Activated naive CD4-positive, alpha-beta T cell treated with anti-CD3 and anti-CD28 coated beads, Interleukin-2, amount 50 U/mL, for 24 hours (primary cell): Measurements from ENCODE around the gene SSRP1.
"Not testable (repeated sequence)": the region's sequence is repeated elsewhere in the genome, so short reads cannot be mapped to it uniquely, and the experiment has no call there.

Source experiments
- H3K27ac Mint-ChIP-seq: one replicate; pipeline ENCODE4 v1.8.0; 2021; ENCODE audit warnings: mild to moderate bottlenecking, mixed read lengths
- H3K27me3 Mint-ChIP-seq: one replicate; pipeline ENCODE4 v1.8.0; 2021; ENCODE audit warnings: mixed read lengths
- H3K36me3 Mint-ChIP-seq: one replicate; pipeline ENCODE4 v1.8.0; 2021; ENCODE audit warnings: mixed read lengths
- H3K4me1 Mint-ChIP-seq: one replicate; pipeline ENCODE4 v1.8.0; 2021; ENCODE audit warnings: mixed read lengths
- H3K4me3 Mint-ChIP-seq: one replicate; pipeline ENCODE4 v1.8.0; 2021; ENCODE audit warnings: mild to moderate bottlenecking, mixed read lengths
- H3K9me3 Mint-ChIP-seq: one replicate; pipeline ENCODE4 v1.8.0; 2021; ENCODE audit warnings: mixed read lengths

The SSRP1 gene

GRCh38 chr11:57349491-57350274 is 14.0 kb upstream of the SSRP1 start:
- Mint-ChIP-seq H3K4me3 (no peak overlapping the region), H3K4me1 (peaks cover 8% of the 10 kb centered on the region), H3K27me3 (peaks cover 5% of the 10 kb centered on the region), H3K36me3 (peaks cover 2% of the 10 kb centered on the region), H3K27ac (no peak overlapping the region), H3K9me3 (no peaks in the 10 kb centered on the region)

- Mint-ChIP-seq H3K4me1 (peaks cover 8% of the 10 kb centered on the region), H3K4me3 (no peak overlapping the region), H3K27me3 (peaks cover 2% of the 10 kb centered on the region), H3K36me3 (peaks cover 2% of the 10 kb centered on the region), H3K9me3 (no peaks in the 10 kb centered on the region), H3K27ac (peak overlapping the region; percentile 72)
Measured at GRCh38 chr11:57348636-57349313, 13.1 kb upstream of the SSRP1 start.

DNA sequence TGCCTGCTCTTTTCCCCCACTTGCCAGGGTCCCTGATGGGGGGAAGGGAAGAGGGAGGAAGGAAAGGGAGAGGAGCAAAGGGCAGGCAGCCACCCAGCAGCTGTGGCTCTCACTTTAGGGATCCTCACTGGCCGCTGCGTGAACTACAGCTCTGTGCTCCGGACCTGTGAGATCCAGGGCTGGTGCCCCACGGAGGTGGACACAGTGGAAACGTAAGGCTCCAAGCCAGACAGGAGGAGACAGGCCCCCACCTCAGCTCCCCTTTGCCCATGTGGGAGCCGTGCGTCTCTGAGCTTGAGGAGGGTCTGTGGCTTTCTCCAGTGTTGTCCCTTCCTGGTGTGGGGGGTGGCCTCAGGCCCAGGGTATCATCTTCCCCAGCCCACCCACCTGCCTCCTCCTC is 12.4 kb upstream of the SSRP1 start:
- H3K36me3 Mint-ChIP-seq, result peaks cover 2% of the 10 kb centered on the region
- no peak overlapping the region for H3K4me3 Mint-ChIP-seq
- no peaks in the 10 kb centered on the region for H3K9me3 Mint-ChIP-seq
- peaks cover 8% of the 10 kb centered on the region for H3K4me1 Mint-ChIP-seq
- H3K27me3 Mint-ChIP-seq, result peaks cover 2% of the 10 kb centered on the region
- H3K27ac Mint-ChIP-seq, result no peak overlapping the region

GRCh38 chr11:57347336-57347735 is 11.6 kb upstream of the SSRP1 start:
- no peak overlapping the region for H3K4me3 Mint-ChIP-seq
- H3K27ac Mint-ChIP-seq, result no peak overlapping the region
- H3K9me3 Mint-ChIP-seq, result no peaks in the 10 kb centered on the region
- peaks cover 2% of the 10 kb centered on the region for H3K27me3 Mint-ChIP-seq
- H3K4me1 Mint-ChIP-seq, result peaks cover 8% of the 10 kb centered on the region
- peaks cover 2% of the 10 kb centered on the region for H3K36me3 Mint-ChIP-seq

GRCh38 chr11:57345555-57346211 is 10.0 kb upstream of the SSRP1 start:
- H3K9me3 Mint-ChIP-seq, result no peaks in the 10 kb centered on the region
- H3K4me1 Mint-ChIP-seq, result peaks cover 8% of the 10 kb centered on the region
- peak overlapping the region; percentile 72 for H3K27ac Mint-ChIP-seq
- H3K27me3 Mint-ChIP-seq, result no peaks in the 10 kb centered on the region
- no peak overlapping the region for H3K4me3 Mint-ChIP-seq
- no peaks in the 10 kb centered on the region for H3K36me3 Mint-ChIP-seq

- no peaks in the 10 kb centered on the region for H3K27me3 Mint-ChIP-seq
- H3K4me3 Mint-ChIP-seq, result no peak overlapping the region
- H3K27ac Mint-ChIP-seq, result no peak overlapping the region
- no peaks in the 10 kb centered on the region for H3K9me3 Mint-ChIP-seq
- H3K36me3 Mint-ChIP-seq, result no peaks in the 10 kb centered on the region
- H3K4me1 Mint-ChIP-seq, result peaks cover 4% of the 10 kb centered on the region
Measured at GRCh38 chr11:57344826-57345225, 9.1 kb upstream of the SSRP1 start.

GRCh38 chr11:57343825-57344224 is 8.1 kb upstream of the SSRP1 start:
- Mint-ChIP-seq H3K27me3 (no peaks in the 10 kb centered on the region), H3K36me3 (no peaks in the 10 kb centered on the region), H3K4me3 (no peak overlapping the region), H3K4me1 (peaks cover 3% of the 10 kb centered on the region), H3K9me3 (no peaks in the 10 kb centered on the region), H3K27ac (no peak overlapping the region)

DNA sequence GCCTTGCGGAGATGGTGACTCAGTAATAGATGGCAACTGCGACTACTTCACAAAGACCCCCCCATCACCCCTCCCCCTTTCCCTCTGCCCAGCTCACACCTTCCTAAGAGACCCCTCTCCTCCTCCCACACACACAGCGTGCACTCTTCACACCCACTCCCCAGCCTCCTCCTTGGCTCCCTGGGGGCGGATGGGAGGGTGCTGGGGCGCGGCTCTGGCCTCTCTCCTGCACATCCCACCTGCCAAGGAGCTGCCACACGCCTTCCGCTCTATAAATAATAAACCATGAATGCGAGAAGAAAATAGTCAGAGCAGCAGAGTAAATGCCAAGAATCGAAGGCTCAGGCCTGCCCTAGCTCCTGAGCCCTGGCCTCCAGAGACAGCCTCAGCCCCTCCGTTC is 7.0 kb upstream of the SSRP1 start:
- Mint-ChIP-seq H3K4me3 (no peak overlapping the region), H3K27ac (no peak overlapping the region), H3K9me3 (no peaks in the 10 kb centered on the region), H3K36me3 (no peaks in the 10 kb centered on the region), H3K4me1 (peaks cover 3% of the 10 kb centered on the region), H3K27me3 (no peaks in the 10 kb centered on the region)

DNA sequence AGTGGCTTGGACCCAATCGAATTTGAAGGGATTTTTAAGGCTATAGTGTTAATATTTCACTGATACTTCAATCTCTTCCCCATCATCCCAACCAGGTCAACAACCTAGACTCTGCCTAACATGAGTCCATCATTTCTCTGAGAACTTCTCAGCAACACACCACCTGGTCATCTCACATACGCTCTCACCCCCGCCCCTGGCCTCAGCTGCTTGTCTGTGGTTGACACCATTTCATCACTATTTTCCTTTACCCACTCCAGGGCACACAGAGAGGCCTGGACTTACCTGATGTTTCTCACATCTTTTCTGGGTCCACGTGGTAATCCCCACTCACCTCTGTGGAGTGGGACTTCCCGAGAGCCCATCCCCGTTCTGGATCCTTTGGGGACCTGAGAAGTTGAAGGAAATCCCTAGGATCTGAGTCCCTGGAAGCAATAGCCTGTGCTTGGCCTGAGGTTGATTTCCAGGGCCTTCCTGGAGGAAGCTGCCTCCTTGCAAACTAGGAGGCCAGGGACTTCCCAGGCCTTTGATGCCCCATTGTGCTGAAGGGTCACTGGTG is 5.6 kb upstream of the SSRP1 start:
- no peak overlapping the region for H3K27ac Mint-ChIP-seq
- no peaks in the 10 kb centered on the region for H3K36me3 Mint-ChIP-seq
- no peaks in the 10 kb centered on the region for H3K9me3 Mint-ChIP-seq
- H3K4me3 Mint-ChIP-seq, result no peak overlapping the region
- peaks cover 8% of the 10 kb centered on the region for H3K4me1 Mint-ChIP-seq
- no peaks in the 10 kb centered on the region for H3K27me3 Mint-ChIP-seq

DNA sequence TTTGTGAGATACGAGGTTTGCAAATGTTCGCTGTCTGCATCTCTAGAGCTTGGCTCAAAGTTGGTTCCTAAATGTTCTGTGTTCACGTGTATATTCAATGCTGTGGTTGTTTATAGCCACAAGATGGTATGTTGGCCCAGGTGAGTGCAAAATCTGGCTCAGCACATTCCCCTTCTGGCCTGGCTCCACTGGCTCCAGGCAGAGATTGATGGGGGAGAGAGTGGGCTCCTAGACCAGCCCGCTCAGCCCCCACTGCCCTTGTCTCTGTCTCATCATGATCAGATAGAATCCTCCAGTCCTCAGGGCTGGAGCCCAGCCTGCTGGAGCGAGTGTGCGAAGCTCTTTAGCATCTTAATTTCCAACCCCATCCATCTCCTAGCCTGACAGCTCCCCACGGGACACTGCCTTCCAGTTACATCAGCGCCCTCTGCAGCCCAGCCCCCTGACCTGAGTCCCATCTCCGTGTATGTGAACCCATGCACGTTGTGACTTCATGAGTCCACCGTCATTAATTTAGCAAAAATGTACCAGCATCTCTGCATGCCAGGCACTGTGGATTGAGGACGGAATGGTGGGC is 4.4 kb upstream of the SSRP1 start:
- H3K27me3 Mint-ChIP-seq, result no peaks in the 10 kb centered on the region
- H3K4me3 Mint-ChIP-seq, result no peak overlapping the region
- H3K4me1 Mint-ChIP-seq, result peaks cover 12% of the 10 kb centered on the region
- H3K36me3 Mint-ChIP-seq, result no peaks in the 10 kb centered on the region
- no peak overlapping the region for H3K27ac Mint-ChIP-seq
- H3K9me3 Mint-ChIP-seq, result no peaks in the 10 kb centered on the region

DNA sequence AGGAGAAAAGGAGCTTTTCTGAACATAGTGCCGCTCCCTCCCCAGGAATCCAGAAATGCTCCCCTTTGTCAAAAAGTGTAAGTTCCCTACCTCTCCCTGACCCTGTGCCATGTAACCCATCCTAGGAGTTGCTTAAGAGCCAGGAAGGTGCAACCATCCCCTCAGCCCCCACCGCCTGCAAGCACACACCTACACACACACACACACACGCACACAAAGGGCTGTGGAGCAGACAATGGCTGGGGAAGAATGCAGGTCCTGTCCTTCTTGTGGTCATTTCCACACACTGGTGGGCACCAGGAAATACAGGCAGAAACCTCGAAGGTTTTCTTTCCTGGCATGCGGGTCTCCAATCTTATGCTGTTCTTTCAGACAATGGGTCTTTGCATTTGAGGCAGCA is 3.6 kb upstream of the SSRP1 start:
- no peaks in the 10 kb centered on the region for H3K9me3 Mint-ChIP-seq
- H3K27ac Mint-ChIP-seq, result no peak overlapping the region
- no peak overlapping the region for H3K4me3 Mint-ChIP-seq
- H3K4me1 Mint-ChIP-seq, result peaks cover 19% of the 10 kb centered on the region
- no peaks in the 10 kb centered on the region for H3K27me3 Mint-ChIP-seq
- peaks cover 7% of the 10 kb centered on the region for H3K36me3 Mint-ChIP-seq

DNA sequence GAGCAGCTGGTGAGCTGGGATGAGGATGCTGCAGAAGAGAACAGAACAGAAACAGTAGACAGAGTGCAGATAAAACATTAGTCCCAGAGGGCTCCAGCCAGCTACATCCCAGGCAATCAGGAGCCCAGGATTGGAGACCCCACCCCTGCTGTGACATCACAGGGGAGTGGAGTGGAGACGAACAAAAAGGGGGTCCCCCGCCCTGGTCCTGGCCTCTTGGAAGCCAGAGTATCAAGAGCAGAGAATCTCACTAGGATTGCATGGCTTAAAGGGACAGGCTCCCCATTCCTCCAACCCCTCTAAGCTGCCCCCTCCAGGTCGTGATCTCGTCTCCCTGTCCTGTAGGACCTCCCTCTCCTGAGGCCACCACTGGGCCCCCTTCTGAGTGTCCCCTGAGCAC is 2.5 kb upstream of the SSRP1 start, which contains the start of gene P2RX3:
Gene P2RX3 (plus strand): TSS at position 211 of the 400 bp plus-strand sequence. CDS start 199 bp downstream, outside the sequence.
- H3K27ac Mint-ChIP-seq, result peak within 1 kb of the TSS; percentile 3
- H3K9me3 Mint-ChIP-seq, result no peaks in the 10 kb centered on the region

GRCh38 chr11:57336856-57337255 is 1.2 kb upstream of the SSRP1 start:
- H3K4me1 Mint-ChIP-seq, result peaks cover 34% of the 10 kb centered on the region
- peak overlapping the region; percentile 100 for H3K27ac Mint-ChIP-seq
- not testable (repeated sequence) for H3K9me3 Mint-ChIP-seq, H3K27me3 Mint-ChIP-seq
- H3K4me3 Mint-ChIP-seq, result peak overlapping the region; percentile 93
- H3K36me3 Mint-ChIP-seq, result peaks cover 14% of the 10 kb centered on the region

More for the DNA sequence above, 2.5 kb upstream of the SSRP1 start, which contains the start of gene P2RX3:
- no peaks in the 10 kb centered on the region for H3K27me3 Mint-ChIP-seq
- H3K4me3 Mint-ChIP-seq, result no peak within 1 kb of the TSS
- H3K4me1 Mint-ChIP-seq, result peaks cover 31% of the 10 kb centered on the region
- H3K36me3 Mint-ChIP-seq, result peaks cover 13% of the 10 kb centered on the region

- Mint-ChIP-seq H3K27ac (peak overlapping the region; percentile 100), H3K4me1 (peaks cover 34% of the 10 kb centered on the region), H3K36me3 (peaks cover 16% of the 10 kb centered on the region), H3K27me3 (no peaks in the 10 kb centered on the region), H3K9me3 (no peaks in the 10 kb centered on the region), H3K4me3 (peak overlapping the region; percentile 93)
Measured at GRCh38 chr11:57336111-57336666, 497 bp upstream of the SSRP1 start.

DNA sequence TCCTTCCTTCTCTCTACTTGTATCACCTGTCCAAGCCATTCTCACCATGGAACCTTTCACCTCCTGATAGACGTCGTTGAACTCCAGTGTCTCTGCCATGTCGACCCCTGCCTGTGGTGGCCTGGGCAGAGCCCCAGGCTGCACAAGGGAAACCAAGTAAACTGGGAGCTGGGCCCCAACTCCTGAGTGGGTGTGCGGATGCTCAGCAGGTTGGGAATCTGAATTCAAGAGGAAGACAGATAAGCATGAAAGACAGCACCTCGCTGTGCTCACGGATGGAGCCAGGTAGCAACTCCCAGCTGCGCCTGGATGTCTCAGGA is 709 bp downstream of the SSRP1 start:
- H3K27ac Mint-ChIP-seq, result peak overlapping the region; percentile 95
- peaks cover 43% of the 10 kb centered on the region for H3K4me1 Mint-ChIP-seq
- no peaks in the 10 kb centered on the region for H3K9me3 Mint-ChIP-seq
- H3K4me3 Mint-ChIP-seq, result peak overlapping the region; percentile 93
- H3K36me3 Mint-ChIP-seq, result peaks cover 22% of the 10 kb centered on the region
- no peaks in the 10 kb centered on the region for H3K27me3 Mint-ChIP-seq
